Body of pancreas (tissue), 4 donors: ENCODE results near the gene FALEC.

Source experiments
- CTCF ChIP-seq, 7 experiments: fragments of 450-650 bp in 4 of 7; fragments of 200-600 bp in 3 of 7; sonication (generic) in 3 of 7; IDR thresholded peaks; one replicate each; pipeline ENCODE4 v1.5.1; 2016 to 2019; ENCODE audit warnings: antibody characterized with exemption in 7 of 7
- POLR2A ChIP-seq, 3 donors: fragments of 450-650 bp; IDR thresholded peaks; one replicate each; pipeline ENCODE4 v1.6.1; 2016; ENCODE audit warnings: antibody characterized with exemption in 3 of 3, mild to moderate bottlenecking in 2 of 3

GRCh38 chr1:150558303-150558704 is 42.8 kb downstream of the FALEC start:
- TF ChIP-seq POLR2A (IDR thresholded peaks at IDR 0.05) = no peak
- no peak for TF ChIP-seq CTCF (IDR thresholded peaks at IDR 0.05)
